ENCODE results near the gene TMEM238.

TMEM238 gene

DNA sequence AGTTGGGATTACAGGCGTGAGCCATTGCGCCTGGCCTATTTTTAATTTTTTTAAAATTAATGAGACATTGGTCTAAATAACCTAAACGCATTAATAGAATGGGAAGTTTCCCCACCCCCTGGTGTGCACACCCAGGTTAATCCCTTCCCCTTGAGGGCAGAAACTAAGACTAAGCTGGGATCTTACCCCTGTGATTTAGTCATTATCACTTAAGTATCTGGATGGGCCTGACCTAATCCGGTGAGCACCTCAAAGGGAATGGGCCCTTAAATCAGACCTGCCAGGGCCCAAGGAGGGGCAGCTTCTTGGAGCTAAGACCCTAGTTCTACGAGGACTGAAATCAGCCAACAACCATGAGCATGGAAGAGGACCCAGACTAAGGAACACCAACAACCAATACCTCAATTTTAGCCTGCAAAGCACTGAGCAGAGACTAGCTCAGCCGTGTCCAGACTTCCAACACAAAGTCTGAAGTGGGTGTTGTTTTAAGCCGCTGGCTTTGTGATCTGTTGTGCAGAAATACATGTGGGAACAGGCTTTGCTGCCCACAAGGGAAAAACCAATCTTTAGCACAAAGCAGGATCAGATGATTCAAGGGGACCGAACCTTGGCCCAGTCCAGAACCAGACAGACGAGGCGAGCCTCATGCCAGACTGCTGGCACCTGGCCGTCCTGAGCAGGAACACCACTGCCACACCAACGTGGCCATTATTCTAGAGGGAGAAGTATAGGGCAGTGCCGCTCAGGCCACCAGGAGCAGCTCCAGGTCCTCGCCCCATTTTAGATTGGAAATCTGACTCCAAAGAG, 16.4 kb upstream of the TMEM238 start:
- DNase-seq = no peak

- DNase-seq = no peak
These were observed 14.3 kb upstream of the TMEM238 start for GRCh38 chr19:55398200-55398925.

DNA sequence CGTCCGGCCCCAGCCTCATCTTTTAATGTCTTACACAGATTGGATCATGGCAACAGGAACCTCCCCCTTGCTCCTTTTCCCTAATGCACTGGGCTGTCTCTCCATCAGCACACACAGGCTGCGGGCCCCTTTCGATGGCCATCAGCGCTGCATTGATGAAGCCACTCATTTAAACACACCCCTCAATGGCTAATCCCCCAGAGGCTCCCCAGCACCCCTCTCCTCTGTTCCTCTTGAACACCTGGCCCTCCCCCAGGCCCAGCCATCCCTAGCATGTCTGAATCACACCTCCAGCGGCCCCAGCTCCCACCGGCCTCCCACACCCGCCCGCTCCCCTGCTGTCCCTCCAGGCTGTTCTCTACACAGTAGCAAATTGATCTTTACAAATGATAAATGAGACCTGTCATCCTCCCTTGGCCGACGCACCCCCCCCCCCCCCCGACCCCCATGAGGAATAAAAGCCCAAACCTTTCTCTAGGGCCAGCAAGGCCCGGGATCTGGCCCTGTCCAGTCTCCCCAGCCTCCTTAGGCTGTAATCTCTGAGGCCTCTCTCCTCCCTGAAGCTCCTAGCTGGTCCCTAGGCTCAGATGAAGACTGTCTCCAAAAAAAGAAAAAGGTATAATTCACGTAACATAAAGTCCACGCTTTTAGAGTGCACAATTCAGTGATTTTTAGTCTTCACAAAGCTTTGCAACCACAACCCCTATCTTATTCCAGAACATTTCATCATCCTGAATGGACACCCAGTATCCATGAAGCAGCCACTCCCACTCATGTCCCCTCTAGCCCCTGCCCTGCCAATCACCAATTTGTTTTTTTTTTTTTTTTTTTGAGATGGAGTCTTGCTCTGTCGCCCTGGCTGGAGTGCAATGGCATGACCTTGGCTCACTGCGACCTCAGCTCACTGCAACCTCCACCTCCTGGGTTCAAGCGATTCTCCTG, 9.0 kb upstream of the TMEM238 start:
- DNase-seq = peak; percentile 41

DNA sequence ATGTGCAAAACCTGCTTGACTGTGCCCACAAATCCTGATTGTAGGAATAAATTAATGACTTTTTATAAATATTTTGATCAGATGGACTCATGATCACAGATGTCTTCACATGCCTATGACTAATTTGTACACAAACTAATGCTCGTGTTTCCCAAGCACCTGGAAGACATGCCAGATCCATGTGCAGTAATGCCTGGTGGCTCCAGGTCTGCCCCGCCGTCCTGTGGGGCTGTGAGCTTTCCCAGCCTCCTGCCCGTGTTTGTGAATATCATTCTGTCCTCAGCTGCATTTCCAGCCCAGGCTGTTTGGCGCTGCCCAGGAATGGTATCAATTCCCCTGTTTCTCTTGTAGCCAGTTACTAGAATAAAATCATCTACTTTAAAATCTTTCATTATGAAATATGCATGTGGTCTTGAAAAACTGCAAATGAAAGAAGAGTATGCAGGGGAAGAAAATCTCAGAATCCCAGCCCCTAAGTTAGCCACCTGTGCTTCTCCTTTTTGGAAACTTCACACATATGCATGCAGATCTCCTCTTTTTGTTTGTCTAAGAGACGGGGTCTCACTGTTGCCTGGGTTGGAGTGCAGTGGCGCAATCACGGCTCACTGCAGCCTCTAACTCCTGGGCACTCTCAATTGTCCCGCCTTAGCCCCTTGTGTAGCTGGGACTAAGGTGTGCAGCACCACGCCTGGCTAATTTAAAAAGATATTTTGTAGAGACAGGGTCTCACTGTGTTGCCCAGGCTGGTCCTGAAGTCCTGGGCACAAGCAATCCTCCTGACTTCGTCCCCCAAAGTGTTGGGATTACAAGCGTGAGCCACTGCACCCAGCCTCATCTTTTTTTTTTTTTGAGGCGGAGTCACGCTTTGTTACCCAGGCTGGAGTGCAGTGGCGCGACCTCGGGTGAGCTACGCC, 7.9 kb upstream of the TMEM238 start:
- DNase-seq = no peak

- no peak for DNase-seq
These were observed 7.1 kb upstream of the TMEM238 start for GRCh38 chr19:55391191-55391670.

DNA sequence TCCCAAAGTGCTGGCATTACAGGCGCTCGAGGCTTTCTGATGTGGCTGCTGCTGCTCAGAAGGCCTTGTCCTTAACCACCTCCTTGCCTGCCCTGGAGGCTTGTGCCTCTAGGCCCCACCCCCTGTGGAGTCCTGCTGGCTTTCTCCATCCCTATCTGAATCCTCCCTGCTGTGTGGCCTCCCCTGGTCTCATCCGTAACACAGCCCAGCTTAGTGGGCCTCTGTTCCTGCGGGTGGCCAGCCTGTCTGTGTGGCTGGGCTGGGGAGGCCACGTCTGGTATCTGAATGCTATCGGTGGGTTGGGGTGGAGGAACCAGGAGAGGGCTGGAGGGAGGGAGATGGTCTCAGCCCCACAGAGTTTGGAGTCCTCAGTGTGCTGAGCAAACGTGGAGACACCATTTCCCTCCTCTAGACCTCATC, 6.4 kb upstream of the TMEM238 start:
- DNase-seq = no peak

DNA sequence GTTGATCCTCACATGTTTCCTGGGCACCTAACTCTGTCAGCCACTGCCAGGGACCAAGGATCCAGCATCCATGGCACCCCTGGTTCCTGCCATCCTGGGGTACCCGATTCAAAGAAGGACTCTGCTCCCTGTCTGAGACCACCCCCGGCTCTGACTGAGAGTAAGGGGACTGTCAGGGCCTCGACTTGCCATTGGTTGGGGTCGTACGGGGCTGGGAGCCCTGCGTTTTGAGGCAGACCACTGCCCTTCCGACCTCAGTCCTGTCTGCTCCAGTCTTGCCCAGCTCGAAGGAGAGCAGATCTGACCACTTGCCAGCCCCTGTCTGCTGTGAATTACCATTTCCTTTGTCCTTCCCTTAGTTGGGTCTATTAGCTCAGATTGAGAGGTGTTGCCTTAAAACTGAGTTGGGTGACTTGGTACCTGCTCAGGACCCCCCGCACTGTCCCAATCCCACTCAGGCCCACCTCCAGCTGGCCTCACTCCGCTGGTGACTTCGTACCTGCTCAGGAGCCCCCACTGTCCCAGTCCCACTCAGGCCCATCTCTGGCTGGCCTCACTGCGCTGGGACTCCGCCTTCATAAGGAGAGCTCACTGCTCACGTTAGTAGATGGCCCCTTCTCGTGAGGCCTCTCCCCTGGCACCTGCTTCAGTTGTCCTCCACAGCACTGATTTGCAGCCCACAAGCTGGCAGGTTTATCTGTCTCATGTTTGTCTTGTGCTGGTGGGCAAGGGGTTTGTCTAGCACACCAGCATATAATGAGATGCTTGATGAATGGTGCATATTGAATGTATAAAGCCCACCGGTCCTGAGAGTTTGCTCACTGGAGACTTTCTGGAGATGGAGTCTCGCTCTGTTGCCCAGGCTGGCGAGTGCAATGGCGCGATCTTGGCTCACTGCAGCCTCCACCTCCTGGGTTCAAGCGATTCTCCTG, 5.6 kb upstream of the TMEM238 start:
- no peak for DNase-seq

- no peak for DNase-seq
These were observed 3.8 kb upstream of the TMEM238 start for GRCh38 chr19:55387736-55388497.

GRCh38 chr19:55386493-55386971, 2.4 kb upstream of the TMEM238 start:
- no peak for DNase-seq

DNA sequence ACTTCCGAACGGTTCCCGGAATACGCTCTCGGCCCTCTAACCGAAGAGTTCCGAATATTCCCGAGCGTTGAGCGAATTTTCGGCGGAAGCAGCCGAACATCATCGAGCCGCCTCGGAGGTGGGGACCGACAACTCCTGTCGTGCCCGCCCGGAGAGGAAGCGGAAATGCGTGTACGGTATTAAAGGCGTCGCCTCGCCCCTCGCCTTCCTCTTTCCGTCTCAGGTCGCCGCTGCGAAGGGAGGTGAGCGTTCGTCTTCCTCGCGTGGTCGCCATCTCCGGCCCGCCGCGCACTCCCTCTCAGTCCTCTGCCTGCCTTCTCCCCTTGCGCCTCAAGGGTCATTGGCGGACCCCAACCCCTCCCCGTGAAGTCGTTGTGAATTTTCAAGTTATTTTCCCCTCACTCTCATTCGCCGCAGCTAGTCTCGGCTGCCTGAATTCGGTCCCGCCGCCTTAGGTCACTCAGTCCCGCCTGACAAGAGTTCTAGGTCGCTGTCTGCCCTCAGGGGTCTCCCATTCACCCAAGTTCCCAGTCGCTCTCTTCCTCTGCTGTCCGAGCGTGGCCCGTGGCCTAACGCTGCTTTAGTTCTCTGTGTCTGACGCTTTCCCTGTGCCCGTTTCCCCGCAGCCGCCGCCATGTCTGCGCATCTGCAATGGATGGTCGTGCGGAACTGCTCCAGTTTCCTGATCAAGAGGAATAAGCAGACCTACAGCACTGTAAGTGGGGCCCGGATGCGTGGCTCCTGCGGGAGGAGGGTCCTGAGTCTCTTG, 1.8 kb upstream of the TMEM238 start, which contains the start of gene RPL28:
Gene RPL28 (plus strand): TSS at position 209 of the 769 bp plus-strand sequence. CDS start 426 bp downstream, at position 635.
- peak; percentile 98 for DNase-seq

GRCh38 chr19:55384920-55385723, 1.0 kb upstream of the TMEM238 start:
- DNase-seq = peak; percentile 98

DNA sequence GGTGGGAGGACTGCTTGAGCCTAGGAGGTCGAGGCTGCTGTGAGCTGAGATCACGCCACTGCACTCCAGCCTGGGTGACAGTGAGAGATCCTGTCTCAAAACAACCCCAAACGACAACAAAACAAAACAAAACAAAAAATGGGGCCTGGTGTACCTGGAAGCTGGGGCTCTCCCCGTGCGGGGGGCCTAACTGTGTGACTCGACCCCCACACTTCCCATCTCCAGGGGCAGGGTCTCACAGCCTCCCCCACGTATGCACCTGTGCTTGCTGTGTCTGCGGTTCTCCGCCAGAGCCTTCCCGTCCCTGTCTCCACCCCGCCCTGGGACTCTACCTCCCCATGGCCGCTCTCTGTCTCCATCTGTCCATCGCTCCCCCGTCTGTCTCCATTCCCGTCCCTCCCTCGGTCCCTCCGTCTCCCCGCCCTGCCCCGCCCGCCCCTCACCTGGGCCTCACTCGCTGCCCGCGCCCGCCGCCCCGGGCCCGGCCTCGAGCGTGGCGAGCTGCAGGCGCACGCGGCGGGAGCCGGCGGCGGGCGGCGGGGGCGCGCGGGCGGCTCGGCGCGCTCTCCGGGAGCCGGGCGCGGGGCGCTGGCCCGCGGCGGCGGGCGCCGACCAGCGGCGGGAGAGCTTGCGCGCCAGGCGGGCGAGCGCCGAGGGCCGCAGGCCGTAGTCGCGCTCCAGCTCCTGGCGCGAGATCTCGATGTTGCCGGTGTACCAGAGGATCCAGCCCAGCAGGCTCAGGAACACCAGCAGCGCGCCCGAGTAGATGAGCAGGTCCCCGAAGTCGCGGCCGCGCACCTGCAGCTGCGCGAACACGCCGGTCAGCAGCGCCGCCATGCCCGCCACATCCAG, 587 bp downstream of the TMEM238 start:
- DNase-seq = no peak

- DNase-seq = no peak
These were observed 1.5 kb downstream of the TMEM238 start for GRCh38 chr19:55382522-55383054.

- no peak for DNase-seq
These were observed 2.1 kb downstream of the TMEM238 start for GRCh38 chr19:55382013-55382412.

- DNase-seq = no peak
These were observed 4.9 kb downstream of the TMEM238 start for GRCh38 chr19:55379174-55379573.

DNA sequence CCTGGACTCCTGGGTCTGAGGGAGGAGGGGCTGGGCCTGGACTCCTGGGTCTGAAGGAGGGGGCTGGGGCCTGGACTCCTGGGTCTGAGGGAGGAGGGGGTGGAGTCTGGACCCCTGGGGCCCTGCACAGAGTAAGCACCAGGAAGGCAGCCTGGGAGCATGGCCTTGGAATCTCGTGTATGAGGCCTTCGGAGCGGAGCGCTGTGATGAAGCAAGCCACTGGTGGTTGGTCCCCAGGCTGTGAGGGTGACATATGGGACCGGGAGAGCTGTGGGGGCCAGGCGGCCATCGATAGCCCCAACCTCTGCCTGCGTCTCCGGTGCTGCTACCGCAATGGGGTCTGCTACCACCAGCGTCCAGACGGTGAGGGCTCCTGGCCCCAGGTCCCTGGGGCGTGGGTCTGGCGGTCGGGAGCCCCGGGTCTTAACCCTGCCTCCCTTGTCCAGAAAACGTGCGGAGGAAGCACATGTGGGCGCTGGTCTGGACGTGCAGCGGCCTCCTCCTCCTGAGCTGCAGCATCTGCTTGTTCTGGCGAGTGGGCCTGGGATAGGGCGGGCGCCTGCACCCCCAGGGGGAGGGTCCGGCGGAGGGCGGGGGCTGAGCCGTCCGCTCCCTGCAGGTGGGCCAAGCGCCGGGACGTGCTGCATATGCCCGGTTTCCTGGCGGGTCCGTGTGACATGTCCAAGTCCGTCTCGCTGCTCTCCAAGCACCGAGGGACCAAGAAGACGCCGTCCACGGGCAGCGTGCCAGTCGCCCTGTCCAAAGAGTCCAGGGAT, 6.5 kb downstream of the TMEM238 start:
- DNase-seq = no peak

Data from kidney glomerular epithelial cell (primary cell).